Astrocyte (in vitro differentiated cells and primary cell): ENCODE data around the gene NCOR2.

ENCODE experiments used
- CTCF ChIP-seq: IDR thresholded peaks from 2 replicates; pipeline ENCODE4 v1.5.1; 2011; ENCODE audit warnings: low read depth, mild to moderate bottlenecking, inconsistent platforms, low read length, moderate library complexity; ENCODE audit not compliant: insufficient read depth
- EZH2 ChIP-seq: IDR thresholded peaks from 2 replicates; pipeline ENCODE4 v1.6.1; 2012; ENCODE audit warnings: mild to moderate bottlenecking, low read length, inconsistent platforms; ENCODE audit not compliant: insufficient read depth

DNA sequence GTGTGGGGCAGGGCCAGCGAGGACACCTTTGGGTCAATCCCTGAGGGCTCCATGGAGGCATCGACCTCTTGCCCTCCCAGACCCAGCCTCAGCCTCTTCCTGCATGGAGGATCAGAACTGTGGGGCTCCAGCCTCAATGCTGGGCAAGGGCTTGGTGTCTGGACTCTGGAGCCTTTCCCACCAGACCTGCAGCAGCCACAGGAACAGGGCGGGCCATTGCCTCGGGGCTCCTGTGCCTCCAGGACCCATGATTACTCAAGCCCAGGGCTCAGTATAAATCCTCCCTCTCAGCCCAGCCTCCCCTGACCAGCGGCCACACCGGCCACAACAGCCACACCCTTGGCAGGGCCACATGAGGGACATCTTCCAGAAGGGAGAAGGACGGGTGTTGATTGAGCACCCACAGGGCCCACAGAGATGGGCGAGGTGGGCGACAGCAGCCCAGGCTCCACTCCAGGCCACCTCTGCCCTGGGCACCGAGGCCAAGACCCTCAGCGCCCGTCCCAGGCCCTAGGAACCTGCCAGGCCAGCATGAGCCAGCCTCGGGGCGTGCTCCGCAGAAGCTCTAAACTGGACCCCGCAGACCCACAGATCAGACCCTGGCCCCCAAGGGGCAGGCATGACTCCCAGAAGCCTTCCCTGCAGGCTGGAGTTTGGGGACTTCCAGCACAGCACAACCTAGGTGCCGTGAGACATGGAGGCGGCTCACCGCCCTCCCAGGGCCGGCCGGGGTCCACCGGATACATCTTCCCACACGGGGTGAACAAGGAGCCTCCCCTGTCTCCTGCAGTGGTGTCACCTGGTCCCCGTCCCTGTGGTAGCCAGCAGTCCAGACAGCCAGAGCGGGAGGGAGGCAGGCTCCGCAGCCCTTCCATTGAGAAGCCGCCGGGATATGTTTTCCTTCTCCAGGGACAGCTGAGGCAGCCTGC lies 25.1 kb downstream of the NCOR2 start:
- no peak for TF ChIP-seq CTCF
- TF ChIP-seq EZH2: no peak
